HG02870 (cell line): Measurements from ENCODE around the gene NKIRAS1.
"Not testable (repeated sequence)": the region's sequence is repeated elsewhere in the genome, so short reads cannot be mapped to it uniquely, and the experiment has no call there.

Experiments
- ATAC-seq: cut with Tn5 transposase; IDR thresholded peaks from one replicate; pipeline ENCODE4 v1.9.1; 2021; ENCODE audit warnings: mild to moderate bottlenecking, moderate library complexity; ENCODE audit not compliant: unreplicated experiment

The NKIRAS1 gene

DNA sequence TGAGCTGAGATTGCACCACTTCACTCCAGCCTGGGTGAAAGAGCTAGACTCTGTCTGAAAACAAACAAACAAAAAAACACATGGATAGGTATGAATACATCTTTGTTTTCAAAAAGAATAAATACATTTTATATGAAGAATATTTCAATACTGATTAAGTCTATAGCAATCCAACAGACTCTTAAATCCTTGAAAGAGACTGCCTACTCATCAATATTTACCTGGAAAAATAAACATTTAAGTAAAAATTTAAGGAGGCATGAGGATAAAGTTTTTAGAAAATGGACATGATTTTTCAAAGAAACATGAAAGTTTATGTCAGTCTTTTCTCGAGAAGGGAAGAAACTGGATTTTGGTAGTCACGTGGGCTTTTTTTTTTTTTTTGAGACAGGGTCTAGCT, 5.4 kb downstream of the NKIRAS1 start:
- no peak for ATAC-seq

DNA sequence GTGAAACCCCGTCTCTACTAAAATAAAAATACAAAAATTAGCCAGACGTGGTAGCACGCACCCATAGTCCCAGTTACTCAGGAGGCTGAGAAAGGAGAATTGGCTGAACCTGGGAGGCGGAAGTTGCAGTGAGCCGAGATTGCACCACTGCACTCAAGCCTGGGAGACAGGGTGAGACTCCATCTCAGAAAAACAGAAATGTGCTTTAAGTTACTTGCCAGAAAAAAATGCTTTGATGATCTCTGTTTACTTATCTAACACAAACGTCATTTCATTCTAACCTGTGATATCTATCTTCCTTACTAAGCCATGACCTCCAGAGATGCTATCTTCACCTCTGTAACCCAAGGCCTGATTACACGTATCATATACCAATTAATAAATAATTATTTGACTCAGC, 7.4 kb downstream of the NKIRAS1 start:
- no peak for ATAC-seq

DNA sequence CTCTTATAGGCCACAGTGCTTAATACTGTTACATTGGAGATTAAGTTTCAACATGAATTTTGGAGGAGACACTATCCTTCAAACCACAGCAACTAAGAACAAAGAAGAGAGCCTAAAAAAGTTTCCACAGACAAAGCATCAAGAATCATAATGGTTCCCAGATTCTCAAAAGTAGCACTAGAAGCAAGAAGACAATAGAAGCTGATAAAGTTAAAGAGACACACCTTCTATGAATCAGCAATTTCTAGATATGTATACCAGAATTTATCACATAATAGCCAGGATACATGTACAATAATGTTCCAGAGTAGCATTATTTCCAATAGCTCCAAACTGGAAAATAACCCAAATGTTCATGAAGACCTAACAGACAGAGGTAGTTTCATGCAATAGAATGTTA, 12.2 kb downstream of the NKIRAS1 start:
- no peak for ATAC-seq

DNA sequence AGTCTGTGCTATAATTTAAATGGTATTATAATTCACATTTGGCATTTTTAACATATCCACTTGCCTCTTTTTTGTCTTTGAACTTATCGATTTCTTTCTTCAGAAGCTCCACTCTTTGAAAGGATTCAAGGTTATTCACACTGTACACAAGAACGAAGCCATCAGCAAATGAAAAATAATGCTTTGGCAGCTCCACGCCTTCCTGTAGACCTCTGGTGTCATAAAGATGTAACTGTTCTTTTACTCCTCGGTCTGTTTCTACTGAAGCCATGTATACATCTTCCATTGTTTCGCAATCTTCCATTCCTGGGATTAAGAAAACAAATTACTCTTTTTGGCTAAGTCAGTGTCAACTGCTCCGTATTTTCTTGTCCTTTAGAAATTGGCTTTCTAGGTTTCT, 16.0 kb downstream of the NKIRAS1 start:
- ATAC-seq = no peak

DNA sequence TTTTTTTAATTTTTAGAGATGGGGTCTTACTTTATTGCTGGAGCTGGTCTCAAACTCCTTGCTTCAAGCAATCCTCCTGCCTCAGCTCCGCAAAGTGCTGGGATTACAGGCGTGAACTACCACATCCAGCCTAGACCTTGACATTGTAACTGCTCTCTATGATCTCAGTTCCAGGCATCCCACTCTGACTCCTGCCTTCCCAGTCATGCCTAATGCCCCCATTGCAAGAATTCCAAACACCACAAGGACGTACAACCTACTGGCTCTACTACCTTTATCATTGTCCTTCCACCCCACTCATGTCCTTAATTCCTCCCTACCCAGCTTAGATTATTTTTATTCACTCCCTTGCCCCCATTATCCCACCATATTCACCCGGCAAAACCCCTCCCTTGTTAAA, 21.6 kb downstream of the NKIRAS1 start:
- ATAC-seq = no peak

DNA sequence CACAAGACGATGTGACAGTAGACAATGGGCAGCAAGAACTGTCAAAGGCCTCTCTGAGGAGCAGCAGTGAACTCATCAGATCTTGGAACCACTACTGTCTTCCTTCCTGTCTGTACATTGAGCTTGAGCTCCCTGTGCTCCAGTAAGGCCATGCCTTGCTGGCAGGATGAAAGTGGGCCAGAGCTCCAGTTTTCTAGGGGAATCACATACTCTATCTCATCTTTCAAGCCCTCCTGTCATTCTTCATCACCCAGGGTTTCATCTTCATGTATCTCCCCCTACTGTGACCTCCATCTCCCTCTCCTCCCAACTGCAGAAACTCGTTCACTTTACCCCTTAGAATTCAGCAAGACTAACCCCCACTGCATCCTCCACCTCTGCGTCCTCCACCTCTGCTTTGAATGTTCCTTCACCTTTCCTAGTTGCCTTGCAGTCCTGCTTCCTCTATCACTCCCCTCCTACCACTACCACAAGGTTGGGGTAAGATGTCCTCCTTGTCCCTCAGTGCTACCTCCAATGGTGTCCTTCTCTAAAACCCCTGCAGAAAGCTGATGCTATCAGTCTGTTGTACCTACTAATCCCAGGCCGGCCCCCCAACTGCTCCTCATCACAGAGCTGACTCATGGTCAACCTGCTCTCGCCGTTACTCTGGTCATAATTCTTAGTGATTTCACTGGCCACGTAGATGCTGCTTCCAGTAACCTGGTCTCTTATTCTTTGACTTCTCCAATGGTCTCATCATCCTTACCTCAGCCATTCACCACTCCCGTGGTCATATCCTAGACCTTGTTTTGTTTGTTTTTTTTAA, 22.3 kb downstream of the NKIRAS1 start:
- ATAC-seq = no peak

DNA sequence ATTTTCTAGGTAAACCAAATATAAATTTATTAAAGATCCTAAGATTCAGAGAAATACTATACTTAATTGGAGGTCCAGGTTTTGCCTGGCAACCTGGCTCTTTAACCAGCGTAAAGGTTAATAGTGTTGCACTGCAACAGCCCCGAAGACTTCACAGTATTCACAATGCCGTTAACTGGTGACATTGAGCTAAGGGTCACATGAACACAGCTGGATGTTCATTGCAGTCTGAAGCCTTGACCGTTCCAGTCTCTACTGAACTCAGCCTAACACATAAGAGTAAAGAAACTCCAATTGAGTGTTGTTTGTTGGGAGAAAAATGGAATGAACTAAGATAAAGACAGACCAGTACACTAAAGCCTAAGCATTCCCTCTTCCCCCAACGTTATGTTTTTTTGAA, 26.8 kb downstream of the NKIRAS1 start:
- ATAC-seq = no peak

DNA sequence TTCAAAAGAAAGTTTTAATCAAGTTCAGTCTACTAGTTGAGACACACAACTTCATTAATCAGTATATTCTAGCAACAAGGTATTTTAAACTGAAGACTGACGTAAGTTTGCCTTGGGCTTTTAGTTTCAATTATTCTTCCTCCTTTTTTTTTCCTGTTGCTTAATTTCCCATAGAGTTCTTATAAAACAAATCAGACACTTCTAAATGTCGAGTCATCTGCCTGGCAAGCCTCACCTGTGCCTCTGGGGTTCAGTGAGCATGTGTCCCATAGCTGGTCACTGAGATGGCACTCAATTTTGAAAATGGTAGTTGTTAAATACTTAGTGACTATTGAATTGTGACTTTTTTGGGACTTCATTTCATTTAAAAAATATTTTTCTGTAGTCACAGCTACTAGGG, 27.4 kb downstream of the NKIRAS1 start:
- no peak for ATAC-seq

DNA sequence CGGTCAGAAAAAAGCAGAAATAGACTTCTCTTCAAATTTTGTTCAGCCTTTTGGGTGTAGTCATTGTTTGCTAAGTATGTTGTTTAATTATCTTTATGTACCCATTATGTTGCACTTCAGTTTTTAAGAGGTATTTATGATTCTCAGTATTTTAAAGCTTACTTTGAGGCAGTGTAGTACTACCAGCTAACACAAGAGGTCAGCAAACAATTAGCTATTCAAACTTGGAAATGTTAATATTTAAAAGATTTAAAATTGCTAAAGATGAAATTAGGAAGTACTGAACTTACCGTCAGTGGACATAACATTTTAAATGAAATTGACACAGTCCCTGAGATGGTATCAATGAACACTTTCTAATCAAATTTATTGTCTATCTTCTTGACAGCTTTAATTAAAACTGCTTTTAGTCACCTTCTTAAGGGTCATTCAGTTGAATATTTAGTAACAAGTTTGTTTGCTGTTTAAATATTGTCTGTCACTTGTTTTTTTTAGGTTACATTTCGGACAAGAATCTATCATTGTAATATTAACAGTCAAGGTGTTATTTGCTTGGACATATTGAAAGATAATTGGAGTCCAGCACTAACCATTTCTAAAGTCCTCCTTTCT, 28.1 kb downstream of the NKIRAS1 start:
- ATAC-seq = no peak

DNA sequence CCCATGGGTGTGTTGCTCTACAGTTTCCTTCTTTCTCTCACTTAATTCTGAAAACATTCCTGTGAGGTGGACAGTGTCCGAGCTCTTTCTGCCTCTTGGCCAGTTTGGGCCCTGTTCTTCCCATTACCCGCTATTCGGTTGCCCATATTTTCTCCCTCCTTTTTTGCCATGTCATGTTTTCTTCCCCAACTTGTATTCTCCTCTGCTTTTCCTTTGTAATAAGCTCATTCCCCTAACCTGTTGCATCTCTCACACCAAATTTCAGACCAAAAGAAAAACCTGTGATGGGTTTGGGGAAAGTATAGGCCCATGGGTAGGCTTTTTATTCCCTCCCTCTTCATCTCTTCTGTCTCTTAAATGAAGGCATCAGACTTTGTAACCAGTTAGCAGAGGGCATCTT, 30.5 kb downstream of the NKIRAS1 start:
- ATAC-seq = no peak

DNA sequence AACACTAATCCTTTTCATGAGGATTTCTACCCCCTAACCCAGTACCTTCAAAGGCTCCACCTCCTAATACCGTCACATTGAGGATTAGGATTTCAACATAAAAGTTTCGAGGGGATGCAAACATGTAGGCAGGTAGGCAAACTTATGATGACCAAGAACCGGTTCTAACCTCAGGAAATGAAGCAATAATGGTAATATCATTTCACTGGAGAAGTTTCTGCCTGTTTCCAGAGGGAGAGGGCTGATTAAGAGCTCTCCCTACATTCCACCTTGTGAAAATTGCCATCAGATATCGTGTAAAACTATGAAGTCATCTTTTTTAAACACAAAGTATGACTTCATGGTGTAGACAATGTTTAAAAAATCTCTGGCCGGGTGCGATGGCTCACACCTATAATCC, 31.6 kb downstream of the NKIRAS1 start:
- no peak for ATAC-seq

DNA sequence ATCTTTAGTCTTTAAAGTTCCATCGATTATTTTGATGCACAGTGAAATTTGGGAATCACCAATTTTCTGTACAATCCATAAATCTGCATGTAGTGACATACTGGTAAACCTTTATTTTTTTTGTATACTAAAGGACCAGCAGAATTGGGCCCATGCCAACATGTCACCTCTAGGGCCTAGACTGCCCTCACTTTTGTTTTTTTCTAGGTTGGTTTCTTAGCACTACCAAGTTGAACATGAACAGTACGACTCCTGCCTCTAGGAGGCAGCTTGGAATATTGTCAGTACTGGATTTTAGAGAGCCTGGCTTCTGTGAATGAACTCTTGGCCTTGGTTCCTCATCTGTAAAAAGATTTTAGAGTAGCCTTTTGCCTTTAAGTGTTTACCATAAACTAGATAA, 32.3 kb downstream of the NKIRAS1 start:
- ATAC-seq = no peak

DNA sequence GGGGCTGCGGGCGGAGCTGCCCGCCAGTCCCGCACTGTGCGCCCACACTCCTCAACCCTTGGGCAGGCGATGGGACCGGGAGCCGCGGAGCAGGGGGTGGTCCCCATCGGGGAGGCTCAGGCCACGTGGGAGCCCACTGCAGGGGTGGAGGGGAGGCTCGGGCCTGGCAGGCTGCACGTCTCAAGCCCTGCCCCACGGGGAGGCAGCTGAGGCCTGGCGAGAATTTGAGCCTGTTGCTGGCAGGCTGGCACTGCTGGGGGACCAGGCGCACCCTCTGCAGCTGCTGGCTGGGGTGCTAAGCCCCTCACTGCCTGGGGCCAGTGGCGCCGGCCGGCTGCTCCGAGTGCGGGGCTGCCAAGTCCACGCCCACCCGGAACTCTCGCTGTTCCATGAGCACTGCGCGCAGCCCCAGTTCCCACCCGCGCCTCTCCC, 34.3 kb downstream of the NKIRAS1 start:
- no peak for ATAC-seq

DNA sequence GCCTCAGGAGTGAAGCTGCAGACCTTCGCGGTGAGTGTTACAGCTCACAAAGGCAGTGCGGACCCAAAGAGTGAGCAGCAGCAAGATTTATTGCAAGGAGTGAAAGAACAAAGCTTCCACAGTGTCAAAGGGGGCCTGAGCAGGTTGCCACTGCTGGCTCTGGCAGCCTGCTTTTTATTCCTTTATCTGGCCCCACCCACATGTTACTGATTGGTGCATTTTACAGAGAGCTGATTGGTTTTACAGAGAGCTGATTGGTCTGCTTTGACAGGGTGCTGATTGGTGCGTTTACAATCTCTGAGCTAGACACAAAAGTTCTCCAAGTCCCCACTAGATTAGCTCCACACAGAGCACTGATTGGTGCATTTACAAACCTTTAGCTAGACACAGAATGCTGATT, 34.8 kb downstream of the NKIRAS1 start:
- not testable (repeated sequence) for ATAC-seq

DNA sequence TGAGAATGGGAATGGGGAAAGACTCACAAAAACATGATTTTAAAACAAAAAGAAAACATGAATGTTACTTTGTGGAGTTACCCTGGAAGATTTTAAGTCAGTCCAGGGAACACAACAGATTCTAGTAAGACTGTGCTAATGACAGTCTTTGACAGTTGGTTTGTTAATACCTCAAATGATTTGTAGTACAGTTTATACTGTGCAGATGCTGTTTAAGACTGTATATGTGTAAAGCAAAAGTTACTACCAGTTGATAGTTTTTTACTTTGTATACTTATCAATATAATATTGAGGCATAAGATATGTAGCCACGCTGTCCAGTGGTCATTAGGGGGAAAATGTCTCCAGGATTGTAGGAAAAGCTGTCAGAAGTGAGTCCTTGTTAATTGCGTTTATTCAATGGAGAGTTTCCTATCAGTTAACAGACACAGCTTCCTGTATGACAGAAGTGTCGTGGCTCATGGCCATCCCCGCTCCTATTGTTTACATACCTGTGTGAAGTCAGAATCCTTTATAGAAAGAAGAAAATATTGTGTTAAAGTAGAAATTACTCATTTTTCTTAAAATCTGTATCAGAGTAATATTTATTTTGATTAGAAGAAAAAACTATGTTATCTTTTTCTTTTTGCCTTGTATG, 36.0 kb downstream of the NKIRAS1 start:
- ATAC-seq = no peak

DNA sequence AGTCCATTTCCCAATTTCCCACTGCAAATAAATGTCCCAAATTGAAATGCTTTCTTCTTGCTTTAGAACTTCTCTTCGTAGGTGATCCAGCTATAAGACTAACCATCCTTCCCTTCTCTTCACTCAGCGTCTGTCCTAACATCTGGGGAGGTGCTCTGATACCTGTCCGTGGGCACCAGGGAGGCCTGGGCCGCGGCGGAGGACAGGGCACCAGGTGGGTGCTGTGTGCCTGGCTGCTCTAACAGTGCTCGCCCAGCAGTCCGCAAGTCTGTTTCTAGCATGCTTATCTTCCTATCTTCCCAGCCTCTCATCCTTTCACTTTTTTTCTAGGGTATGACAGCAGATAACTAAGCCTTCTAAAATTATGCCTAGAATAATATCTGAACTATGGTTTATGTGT, 37.3 kb downstream of the NKIRAS1 start:
- ATAC-seq = no peak

DNA sequence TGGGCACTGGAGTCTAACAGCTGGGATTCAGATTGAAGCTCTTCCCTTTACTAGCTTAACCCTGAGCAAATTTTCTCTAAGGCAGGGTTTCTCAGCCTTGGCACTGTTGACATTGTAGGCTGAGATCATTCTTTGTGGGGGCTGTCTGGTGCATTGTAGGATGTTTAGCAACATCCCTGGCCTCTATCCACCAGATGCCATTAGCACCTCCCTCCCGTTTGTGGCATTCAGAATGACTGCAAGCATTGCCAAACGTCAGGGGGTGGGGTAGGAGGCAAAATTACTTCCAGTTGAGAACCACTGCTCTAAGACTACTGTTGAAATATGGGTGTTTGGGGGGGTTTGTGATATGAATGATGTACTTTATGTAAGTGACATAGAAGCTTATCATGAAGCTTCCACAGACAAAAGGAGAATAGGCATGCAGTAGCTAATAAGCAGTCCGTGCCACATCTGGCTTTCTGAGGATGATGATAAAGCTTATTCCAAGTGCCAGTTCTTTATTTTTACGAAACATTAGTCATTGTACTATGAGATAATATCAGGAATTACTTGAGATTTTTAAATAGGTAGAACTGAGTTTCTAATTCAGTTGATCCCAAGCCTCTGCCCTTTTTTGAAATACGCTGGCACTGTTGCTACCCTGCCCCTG, 39.3 kb downstream of the NKIRAS1 start:
- no peak for ATAC-seq

DNA sequence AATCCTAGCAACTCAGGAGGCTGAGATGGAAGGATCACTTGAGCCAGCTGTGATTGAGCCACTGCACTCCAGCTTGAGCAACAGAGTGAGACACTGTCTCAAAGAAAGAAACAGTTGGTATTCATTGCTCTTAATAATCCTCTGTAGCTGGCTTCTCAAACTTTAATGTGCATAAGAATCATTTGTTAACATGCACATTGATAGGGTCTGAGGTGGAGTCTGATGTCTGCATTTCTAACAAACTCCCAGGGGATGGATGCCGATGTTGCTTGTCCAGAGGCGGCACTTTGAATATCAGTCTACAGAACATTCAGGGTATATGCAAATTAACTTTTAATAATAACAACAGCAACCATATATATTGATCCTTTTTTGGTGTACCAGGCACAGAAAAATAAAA, 39.9 kb downstream of the NKIRAS1 start:
- ATAC-seq = no peak

DNA sequence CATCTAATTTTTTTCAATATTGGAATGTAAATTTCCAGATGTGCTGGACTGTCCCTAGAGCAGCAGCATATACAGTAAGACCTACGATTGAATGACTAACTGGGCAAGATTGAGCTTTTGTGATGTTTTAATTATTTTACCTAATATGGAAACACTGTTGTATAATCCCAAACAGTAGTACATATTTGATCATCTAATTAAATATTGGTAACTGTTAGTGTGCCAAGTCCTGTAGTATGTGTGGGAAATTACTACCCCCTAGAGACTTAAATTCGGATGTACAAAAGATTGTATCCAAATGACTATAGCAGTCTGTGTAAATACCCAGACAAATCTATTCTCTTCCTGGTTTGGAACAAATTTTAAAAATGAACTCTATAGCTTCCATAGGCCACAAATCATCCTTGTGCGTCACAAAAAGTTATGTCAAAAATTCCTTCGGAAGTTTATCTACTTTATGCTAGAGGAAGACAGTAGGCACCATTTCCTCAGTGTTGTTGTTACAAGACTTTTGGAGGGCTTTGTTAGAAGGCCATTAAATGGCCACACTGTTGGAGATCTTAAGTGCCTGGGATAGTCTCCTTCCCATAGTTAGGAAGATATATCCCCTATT, 41.6 kb downstream of the NKIRAS1 start:
- no peak for ATAC-seq

DNA sequence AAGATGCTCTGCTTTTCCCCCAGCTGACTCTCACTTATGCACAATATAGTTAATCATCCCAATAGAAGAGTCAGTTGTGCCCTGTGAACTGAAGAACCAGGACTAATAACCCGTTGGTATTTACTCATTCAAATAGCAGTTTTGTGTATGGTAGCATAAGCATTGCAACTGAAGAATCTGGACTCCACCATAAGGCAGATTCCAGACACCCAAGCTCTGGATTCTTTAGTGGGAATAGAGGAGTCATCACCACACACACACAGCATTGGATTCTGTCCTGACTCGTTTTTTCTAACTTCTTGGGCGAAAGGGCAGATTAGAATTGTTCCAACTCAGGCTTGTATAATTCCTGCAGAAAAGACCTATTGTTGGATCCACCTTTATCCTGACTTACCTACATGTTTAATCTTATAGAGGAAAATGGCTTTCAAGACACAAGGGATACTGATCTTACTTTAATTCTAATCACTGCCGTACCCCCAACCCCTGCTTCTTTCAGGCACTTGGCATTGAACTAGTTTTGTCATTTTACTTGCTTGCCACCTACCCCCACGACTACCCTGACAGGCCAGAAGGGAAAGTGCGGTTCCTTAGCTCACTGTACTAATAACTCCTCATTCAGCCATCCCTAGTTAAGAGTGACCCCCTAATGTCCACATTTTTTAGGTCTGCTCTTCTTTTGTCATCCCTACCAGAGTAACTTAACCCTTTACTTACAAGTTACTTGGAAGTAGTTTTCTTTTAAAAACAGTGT, 42.3 kb downstream of the NKIRAS1 start:
- no peak for ATAC-seq

DNA sequence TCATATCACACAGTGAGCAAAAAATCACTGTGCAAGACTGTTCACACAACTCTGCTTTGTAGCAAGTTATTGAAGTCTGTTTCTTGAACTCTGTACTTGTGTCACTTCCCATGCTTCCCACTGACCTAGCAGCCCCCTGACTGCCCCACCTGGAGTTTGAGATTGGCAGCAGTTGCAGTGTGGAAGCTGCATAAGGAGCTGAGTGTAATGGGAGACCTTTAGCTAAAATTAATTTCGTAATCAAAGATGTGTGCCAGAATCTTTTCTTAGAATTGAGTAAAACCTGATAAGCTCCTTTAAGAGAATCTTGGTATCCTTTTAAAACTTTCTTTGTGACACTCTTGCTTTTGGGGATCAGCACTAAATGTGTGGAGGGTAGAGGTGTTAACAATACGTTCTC, 42.8 kb downstream of the NKIRAS1 start:
- no peak for ATAC-seq
